ENCODE results near the gene INHBC.

DNA sequence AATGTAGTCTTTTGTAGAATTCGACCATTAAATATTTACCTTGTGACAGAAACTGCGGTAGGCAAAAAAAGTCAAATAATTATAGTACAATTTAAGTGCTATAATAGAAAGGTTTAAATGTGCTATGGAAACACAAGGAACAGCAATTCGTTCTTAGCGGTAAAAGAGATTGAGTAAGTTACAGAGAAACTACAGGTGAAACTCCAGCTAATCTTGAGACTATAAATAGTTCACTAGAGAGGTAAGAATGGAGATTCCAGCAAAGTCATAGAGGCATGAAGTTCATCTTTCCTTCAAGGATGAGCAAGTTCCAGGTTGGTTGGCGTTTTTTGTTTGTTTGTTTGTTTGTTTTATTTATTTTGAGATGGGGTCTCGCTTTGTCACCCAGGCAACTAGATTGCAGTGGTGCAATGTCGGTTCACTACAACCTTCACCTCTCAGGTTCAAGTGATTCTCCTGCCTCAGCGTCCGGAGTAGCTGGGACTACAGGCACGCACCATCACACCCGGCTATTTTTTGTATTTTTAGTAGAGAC, 2.9 kb upstream of the INHBC start:
- TF ChIP-seq POLR2A (IDR thresholded peaks at IDR 0.05), result no peak
- TF ChIP-seq CTCF (IDR thresholded peaks at IDR 0.05 in 4 of 5, conservative IDR thresholded peaks at IDR 0.05 in 1 of 5), result no peak
